BE2C (cell line): ENCODE data around the gene ZNF747.

Experiments used
- DNase-seq: peaks from one replicate; pipeline ENCODE4 v3.0.0-alpha.2; 2020
- H3K27me3 ChIP-seq: fragments of 250-450 bp; sonication (Bioruptor Pico); 2 replicates; pipeline ENCODE4 v1.5.1; 2020; ENCODE audit warnings: mild to moderate bottlenecking
- H3K36me3 ChIP-seq: fragments of 250-450 bp; sonication (Bioruptor Pico); 2 replicates; pipeline ENCODE4 v1.5.1; 2020; ENCODE audit warnings: mild to moderate bottlenecking
- H3K4me1 ChIP-seq: fragments of 250-450 bp; sonication (Bioruptor Pico); 2 replicates; pipeline ENCODE4 v1.5.1; 2020
- H3K4me3 ChIP-seq: 2 replicates; pipeline ENCODE4 v1.5.1; 2011; ENCODE audit warnings: low read depth, low read length
- H3K9me3 ChIP-seq: fragments of 250-450 bp; sonication (Bioruptor Pico); 2 replicates; pipeline ENCODE4 v1.5.1; 2020
- CTCF ChIP-seq: IDR thresholded peaks from 2 replicates; pipeline ENCODE4 v1.5.1; 2012; ENCODE audit warnings: mild to moderate bottlenecking, low read depth, low read length

The ZNF747 gene

GRCh38 chr16:30481381-30481780 lies 53.3 kb downstream of the ZNF747 start:
- no peaks in the 10 kb centered on the region for H3K9me3 ChIP-seq
- no peaks in the 10 kb centered on the region for H3K27me3 ChIP-seq
- TF ChIP-seq CTCF = no peak
- H3K4me3 ChIP-seq = no peak overlapping the region
- H3K4me1 ChIP-seq = no peaks in the 10 kb centered on the region
- no peaks in the 10 kb centered on the region for H3K36me3 ChIP-seq
- DNase-seq = no peak
